HG03342 (cell line): ENCODE measurements around the gene E2F4.

Experiments used
- ATAC-seq: cut with Tn5 transposase; IDR thresholded peaks from one replicate; pipeline ENCODE4 v1.9.1; 2021; ENCODE audit warnings: mild to moderate bottlenecking, moderate library complexity; ENCODE audit not compliant: unreplicated experiment

Gene E2F4

DNA sequence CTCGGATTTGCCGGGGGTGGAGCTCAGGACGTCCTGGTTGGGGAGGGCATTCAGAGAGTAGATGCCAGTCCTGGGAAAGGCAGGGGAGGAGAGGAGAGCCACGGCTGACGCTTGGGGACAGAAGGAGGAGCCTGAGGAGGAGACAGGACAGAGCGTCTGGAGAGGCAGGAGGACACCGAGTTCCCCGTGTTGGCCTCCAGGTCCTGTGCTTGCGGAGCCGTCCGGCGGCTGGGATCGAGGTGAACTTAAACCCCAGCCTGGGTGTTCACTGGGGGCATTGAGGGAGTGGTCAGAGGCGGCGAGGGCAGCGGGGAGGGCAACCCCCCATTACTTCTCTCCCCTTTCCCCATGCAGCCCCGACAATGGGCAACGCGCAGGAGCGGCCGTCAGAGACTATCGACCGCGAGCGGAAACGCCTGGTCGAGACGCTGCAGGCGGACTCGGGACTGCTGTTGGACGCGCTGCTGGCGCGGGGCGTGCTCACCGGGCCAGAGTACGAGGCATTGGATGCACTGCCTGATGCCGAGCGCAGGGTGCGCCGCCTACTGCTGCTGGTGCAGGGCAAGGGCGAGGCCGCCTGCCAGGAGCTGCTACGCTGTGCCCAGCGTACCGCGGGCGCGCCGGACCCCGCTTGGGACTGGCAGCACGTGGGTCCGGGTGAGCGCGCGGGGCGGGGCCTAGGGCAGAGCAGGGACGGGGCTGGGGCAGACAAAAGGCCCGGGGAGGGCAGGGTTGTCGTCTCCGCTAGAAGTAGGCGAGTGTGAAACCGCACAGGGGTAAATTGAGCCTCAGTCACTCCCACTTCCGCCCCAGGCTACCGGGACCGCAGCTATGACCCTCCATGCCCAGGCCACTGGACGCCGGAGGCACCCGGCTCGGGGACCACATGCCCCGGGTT lies 17.9 kb upstream of the E2F4 start:
- peak; percentile 45 for ATAC-seq

- ATAC-seq, result no peak
These were observed 17.2 kb upstream of the E2F4 start for GRCh38 chr16:67174706-67175231.

- no peak for ATAC-seq
These were observed 15.3 kb upstream of the E2F4 start for GRCh38 chr16:67176662-67177061.

DNA sequence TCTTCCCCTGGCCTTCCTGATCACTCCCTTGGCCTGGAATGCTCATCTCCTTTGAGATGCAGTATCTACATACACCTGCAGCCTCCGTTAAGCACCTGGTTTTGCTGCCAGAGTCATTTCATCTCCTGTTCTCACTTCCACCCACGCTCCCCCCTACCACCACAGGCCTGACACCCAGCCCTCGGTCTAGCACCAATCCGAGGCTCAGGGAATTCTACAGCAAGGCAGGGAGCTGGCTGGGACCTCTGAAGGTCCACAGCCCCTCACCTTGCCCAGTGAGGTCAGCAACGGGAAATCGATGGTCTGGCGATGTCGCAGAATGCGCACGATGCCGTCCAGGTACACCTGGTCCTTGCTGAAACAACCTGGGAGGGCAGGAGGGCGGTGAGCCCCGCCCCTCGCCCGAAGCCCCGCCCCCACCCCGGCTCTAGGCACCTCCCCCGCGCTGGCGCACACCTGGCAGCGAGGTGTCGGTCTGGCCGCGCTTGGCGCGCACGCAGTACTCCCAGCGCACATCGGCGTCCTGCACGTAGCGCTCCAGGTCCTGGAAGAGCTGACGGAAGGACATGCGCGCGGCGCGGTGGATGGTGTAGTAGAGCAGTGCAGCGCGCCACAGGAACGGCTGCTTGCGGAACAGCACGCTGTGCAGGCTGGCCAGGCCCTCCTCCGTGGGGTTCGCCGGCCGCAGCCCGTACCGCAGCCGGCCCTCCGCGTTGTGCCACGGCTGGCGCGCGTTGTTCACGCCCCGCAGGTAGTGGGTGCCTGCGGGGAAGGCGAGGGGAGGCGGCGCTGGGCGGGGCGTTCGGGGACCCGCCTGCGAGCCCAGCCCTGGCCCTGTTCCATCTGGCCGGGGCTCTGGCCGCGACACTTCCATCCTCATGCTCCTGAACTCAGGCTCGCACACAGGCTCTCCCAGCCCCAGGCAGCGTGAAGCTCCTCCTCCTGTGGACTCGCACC lies 13.9 kb upstream of the E2F4 start:
- ATAC-seq, result no peak

DNA sequence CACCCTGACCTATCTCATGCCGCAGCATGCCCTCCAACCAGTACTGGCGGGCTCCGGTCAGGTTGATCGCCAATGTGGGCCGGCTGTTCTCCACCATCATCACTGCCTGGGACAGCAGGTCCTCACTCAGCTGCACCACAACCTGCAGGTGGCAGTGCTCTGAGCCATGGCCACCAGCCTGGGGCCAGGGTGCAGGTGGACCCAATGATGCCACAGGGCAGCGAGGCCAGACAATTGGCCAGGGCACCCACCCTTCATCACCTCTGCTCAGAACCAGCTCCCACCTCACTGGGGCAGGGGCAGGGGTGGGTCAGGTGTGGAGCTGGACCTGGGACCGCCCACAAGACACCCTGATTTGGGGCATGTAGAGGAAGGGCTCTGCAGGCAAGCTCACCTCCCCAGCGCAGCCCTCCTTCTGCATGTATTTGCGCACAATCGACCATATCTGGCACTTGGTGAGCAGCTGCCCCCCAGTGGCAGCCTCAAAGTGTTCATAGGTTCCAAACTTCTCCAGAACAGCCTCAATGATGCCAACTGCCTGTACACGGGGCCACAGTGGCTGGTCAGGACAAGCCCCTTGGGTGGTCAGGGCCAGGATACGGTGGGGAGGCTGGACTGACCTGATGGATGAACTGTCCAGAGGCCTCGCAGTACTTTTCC lies 12.4 kb upstream of the E2F4 start:
- no peak for ATAC-seq

DNA sequence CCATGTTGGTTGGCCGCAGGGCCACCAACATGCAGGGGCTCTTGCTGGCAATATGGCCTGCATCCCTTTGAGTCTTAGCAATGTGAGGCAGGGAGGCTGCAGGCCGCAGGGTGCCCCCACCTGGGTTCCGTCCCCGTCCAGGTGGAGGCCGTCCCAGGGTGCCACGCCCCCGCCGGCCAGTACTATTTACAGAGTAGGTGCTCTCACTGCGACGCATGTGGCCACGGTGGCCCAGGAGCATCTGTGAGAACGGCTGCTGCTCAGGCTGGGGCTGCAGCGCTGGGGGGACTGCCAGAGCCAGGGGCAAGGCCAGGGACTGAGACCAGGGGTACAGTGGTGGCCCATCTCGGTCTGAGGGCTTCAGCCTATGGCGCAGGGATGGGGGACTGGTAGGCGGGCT lies 11.8 kb upstream of the E2F4 start:
- no peak for ATAC-seq

DNA sequence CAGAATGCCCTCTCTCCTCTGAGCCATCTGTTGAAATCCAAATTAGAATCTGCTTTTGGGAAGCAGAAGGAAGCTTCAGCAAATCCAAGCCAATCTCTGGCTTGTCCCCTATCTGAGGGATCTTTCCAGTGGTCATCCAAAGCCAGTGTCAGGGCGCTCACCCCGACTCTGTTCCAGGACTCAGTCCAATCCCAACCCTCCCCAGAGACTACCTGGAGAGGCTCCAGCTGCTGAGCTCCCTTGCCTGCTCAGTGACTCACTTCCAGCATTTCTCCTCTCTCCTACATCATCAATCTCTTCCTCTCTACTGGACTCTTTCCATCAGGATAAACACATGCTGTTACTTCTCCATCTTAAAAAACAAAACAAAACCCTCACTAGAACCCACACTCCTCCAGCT lies 10.6 kb upstream of the E2F4 start:
- no peak for ATAC-seq

DNA sequence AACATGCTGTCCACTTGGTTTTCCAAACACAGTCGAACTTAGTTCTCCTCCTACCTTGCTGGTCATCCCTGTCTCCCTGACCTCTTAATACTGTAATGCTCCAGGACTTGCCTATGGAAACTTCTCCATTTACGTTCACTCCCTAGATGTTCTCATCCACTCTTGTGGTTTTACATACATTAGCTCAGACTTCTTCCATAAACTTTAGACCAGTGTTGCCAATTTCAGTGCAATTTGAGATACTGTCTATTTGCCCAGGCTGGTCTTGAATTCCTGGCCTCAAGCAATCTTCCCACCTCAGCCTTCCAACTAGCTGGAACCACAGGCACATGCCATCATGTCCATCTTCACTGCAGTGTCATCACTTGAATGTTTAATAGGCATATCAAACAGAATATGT lies 9.7 kb upstream of the E2F4 start:
- ATAC-seq, result no peak

DNA sequence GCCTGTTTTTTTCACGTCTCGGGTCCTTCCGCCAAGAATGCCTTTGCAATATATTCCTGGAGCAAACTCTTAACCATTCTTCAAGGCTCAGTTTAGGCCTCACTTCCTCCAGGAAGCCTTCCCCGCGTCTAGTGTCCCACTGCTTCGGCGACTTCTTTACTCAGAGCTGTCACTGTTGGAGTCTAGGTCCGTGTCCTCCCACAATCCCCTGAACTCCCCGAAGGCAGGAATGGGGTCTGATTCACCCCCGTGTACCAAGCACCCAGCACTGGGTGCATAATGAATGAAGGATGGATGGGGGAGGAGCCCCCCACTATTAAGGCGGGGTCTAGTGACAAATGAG lies 8.7 kb upstream of the E2F4 start:
- no peak for ATAC-seq

- ATAC-seq, result peak; percentile 94
These were observed 8.1 kb upstream of the E2F4 start, which contains the start of gene MATCAP1 for GRCh38 chr16:67183627-67184452. Gene MATCAP1 (minus strand): TSS chr16:67183963. CDS start chr16:67180610, 3,353 bp downstream.

GRCh38 chr16:67184453-67184994 lies 7.4 kb upstream of the E2F4 start:
- no peak for ATAC-seq

- ATAC-seq, result no peak
These were observed 6.8 kb upstream of the E2F4 start for GRCh38 chr16:67184995-67185650.

DNA sequence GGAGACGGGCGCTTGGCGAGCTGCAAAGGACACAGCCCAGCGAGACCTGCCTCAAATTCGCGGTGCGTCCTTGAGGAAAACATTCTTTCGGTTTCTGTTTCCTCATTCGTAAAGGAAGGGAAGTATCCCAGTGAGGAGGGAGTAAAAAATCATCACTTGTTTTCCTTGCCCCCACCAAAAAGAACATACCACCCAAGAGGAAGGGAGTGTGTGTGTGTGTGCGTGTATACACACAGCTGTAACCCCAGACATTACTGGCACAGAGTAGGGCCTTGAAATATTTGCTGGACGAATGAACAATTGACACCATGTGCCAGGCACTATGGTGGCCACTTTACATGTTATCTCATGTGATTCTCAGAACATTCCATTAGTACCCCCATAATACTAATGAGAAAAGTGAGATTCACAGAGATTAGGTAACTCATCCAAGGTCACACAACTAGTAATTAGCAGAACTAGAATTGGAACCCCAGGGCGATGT lies 6.3 kb upstream of the E2F4 start:
- ATAC-seq, result no peak

DNA sequence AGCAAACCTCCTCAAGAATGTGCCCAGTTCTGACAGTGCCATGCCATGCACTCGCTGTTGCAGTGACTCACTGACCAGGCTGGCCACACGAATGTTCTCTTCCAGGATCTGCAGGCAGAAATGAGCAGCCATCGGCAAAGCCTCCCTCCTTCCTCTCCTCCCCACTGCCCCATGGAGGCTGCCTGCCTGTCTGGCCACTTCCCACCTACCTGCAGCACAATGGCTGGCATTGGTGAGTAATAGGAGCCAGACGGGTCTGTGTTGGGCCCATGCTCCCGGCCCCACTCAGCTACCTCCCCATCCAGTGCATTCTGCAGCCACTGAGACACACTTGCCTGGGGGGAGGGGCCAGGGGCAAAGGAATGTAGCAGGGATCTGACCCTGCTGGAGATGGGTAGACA lies 5.4 kb upstream of the E2F4 start:
- ATAC-seq, result no peak

DNA sequence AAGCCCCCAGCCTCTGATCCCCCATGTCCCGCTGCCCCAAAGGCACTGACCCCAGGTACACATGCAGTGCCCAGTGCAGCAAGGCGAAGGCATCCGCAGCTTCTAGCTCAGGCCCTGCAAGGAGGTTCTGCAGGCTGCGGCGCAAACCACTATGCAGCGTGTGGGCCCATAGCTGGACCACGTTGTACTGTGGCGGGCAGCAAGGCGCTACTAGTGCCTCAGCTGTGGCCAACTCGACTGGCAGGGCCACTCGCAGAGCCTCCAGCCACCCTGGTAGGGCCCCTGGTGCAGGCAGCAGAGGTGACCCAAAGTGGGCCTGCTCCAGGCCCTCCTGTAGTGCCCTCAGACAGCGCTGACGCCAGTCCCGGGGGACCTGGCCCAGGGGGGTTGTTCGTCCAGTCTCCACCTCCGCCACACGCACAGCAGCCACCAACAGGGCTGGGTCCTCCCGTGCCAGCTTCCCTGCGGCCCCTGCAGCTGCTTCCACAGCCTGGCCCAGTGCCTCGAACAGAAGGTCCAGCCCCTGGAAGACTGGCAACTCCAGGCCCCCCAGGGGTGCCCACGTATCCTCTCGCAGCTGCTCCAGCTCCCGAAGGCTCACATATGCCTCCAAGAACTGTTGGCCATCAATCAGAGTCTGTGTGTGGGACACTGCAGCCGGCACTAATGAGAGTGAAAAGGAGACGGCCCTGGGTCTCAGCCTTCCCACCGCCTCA lies 4.6 kb upstream of the E2F4 start:
- ATAC-seq, result no peak

GRCh38 chr16:67188323-67188722 lies 3.6 kb upstream of the E2F4 start:
- no peak for ATAC-seq

DNA sequence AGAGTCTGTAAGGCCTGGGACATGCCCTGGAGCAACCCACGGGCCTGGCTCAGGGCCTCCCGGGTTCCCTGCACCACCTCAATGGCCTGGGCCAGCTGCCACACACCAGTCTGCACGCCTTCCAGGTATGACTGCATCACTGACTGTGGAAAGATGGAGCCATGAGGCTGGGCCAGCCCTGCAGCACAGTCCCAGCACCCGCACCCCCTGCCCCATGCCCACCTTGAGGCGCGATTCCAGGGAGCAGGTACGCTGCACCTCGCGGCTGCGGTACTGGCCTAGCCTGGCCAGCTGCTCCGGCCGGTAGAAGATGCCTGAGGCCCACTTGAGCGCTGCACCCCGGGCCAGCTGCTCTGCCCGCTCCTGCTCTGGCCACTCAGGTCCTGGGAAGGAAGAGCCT lies 3.2 kb upstream of the E2F4 start:
- no peak for ATAC-seq

DNA sequence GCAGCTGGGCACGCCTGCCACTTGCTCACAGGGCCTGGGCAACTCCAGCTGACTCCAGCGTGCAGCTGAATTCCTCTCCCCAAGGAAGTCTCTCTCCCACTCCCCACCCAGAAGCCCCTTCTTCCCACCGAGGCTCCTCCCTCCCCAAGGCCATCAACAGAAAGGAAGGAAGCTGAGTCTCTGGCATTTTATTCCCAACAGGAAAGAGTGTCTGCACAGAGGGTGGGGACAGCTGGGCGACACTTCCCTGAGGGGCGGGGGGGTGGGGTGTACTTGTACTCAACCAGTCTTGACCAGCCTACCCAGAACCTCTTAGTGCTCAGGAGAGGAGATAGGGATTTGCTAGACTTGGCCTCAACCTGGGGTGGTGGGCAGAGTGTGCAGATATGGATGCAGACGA lies 1.9 kb upstream of the E2F4 start, which contains the start of gene EXOC3L1:
Gene EXOC3L1, minus strand, starts transcription at position 96 of the 400 bp plus-strand sequence. CDS start 460 bp downstream, outside the sequence.
- no peak for ATAC-seq
